HG03103 (cell line): Measurements from ENCODE around the gene MCM5.
"Not testable (repeated sequence)": the region's sequence is repeated elsewhere in the genome, so short reads cannot be mapped to it uniquely, and the experiment has no call there.

Experiments
- ATAC-seq: cut with Tn5 transposase; IDR thresholded peaks from one replicate; pipeline ENCODE4 v1.9.1; 2021; ENCODE audit warnings: low read depth; ENCODE audit not compliant: unreplicated experiment

MCM5 gene

GRCh38 chr22:35399678-35400500 lies at the start of gene MCM5:
Gene MCM5, plus strand, starts transcription at chr22:35400140. Its CDS starts 299 bp downstream, at chr22:35400439.
- peak; percentile 96 for ATAC-seq

- peak; percentile 60 for ATAC-seq
Measured at GRCh38 chr22:35350539-35351503, 49.1 kb upstream of the MCM5 start.

GRCh38 chr22:35352214-35353111 lies 47.5 kb upstream of the MCM5 start:
- no peak for ATAC-seq

GRCh38 chr22:35353318-35353717 lies 46.6 kb upstream of the MCM5 start:
- ATAC-seq, result no peak

- no peak for ATAC-seq
Measured at GRCh38 chr22:35354068-35354467, 45.9 kb upstream of the MCM5 start.

- no peak for ATAC-seq
Measured at GRCh38 chr22:35357883-35358621, 41.9 kb upstream of the MCM5 start.

- no peak for ATAC-seq
Measured at GRCh38 chr22:35359380-35360065, 40.4 kb upstream of the MCM5 start.

GRCh38 chr22:35361001-35361558 lies 38.9 kb upstream of the MCM5 start:
- no peak for ATAC-seq

- no peak for ATAC-seq
Measured at GRCh38 chr22:35363566-35364086, 36.3 kb upstream of the MCM5 start.

- ATAC-seq, result not testable (repeated sequence)
Measured at GRCh38 chr22:35364230-35364629, 35.7 kb upstream of the MCM5 start.

- no peak for ATAC-seq
Measured at GRCh38 chr22:35367331-35367886, 32.5 kb upstream of the MCM5 start.

GRCh38 chr22:35368386-35368785 lies 31.6 kb upstream of the MCM5 start:
- ATAC-seq, result no peak

GRCh38 chr22:35369996-35370395 lies 29.9 kb upstream of the MCM5 start:
- ATAC-seq, result no peak

- no peak for ATAC-seq
Measured at GRCh38 chr22:35373781-35374180, 26.2 kb upstream of the MCM5 start.

- ATAC-seq, result no peak
Measured at GRCh38 chr22:35375031-35375430, 24.9 kb upstream of the MCM5 start.

- ATAC-seq, result no peak
Measured at GRCh38 chr22:35375526-35375925, 24.4 kb upstream of the MCM5 start.

- ATAC-seq, result no peak
Measured at GRCh38 chr22:35376728-35377472, 23.0 kb upstream of the MCM5 start.

- no peak for ATAC-seq
Measured at GRCh38 chr22:35377735-35378134, 22.2 kb upstream of the MCM5 start.
